Measurements from ENCODE around the gene SIPA1.

The SIPA1 gene

GRCh38 chr11:65692367-65692766, 54.5 kb downstream of the SIPA1 start:
- no peaks in the 10 kb centered on the region for H3K4me1 ChIP-seq (ENCODE audit: insufficient read depth, low read length)
- no peak overlapping the region for H3K27ac ChIP-seq (ENCODE audit: low read depth, low read length)
- H3K9ac ChIP-seq (ENCODE audit: low read length) = no peak overlapping the region
- H3K4me3 ChIP-seq (ENCODE audit: low read depth in 1 of 2, low read length in 2 of 2) = no peak overlapping the region
- no peaks in the 10 kb centered on the region for H3K36me3 ChIP-seq (ENCODE audit: insufficient read depth, low read length)
- no peaks in the 10 kb centered on the region for H3K9me3 ChIP-seq (ENCODE audit: low read length)
- no peaks in the 10 kb centered on the region for H3K27me3 ChIP-seq (ENCODE audit: control insufficient read depth in 1 of 2, insufficient read depth in 2 of 2, low read length in 2 of 2)

DNA sequence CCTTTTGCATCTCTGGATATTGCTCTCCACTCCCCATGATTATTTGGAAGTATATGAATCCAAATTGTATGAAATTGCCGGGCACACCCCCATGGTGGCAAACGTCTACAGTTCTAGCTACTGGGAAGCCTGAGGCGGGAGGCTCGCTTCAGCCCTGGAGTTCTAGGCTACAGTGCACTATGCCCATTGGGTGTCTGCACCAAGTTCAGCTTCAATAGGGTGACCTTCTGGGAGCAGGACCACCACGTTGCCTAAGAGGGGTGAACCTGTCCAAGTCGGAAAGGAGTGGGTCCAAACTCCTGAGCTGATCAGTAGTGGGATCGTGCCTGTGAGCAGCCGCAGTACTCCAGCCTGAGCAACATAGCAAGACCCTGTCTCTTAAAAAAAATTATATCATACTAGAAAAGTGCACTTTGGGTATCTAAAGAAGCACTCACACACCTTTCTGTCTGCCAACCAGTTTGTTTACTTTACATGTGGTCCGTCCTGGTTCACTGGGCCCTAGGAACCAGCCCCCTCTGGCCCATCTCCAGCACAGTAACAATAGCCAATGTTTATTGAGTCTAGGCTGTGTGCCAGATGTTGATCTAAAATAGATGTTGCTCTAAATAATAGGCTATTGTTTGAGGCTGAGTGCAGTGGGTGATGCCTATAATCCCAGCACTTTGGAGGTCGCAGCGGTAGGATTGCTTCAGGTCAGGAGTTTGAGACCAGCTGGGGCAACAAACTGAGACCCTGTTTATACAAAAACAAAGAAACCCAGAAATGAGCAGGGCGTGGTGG, 57.7 kb downstream of the SIPA1 start:
- no peaks in the 10 kb centered on the region for H3K4me1 ChIP-seq (ENCODE audit: insufficient read depth, low read length)
- H3K36me3 ChIP-seq (ENCODE audit: insufficient read depth, low read length) = no peaks in the 10 kb centered on the region
- no peaks in the 10 kb centered on the region for H3K27me3 ChIP-seq (ENCODE audit: control insufficient read depth in 1 of 2, insufficient read depth in 2 of 2, low read length in 2 of 2)
- no peak overlapping the region for H3K4me3 ChIP-seq (ENCODE audit: low read depth in 1 of 2, low read length in 2 of 2)
- no peak overlapping the region for H3K27ac ChIP-seq (ENCODE audit: low read depth, low read length)
- H3K9me3 ChIP-seq (ENCODE audit: low read length) = no peaks in the 10 kb centered on the region
- no peak overlapping the region for H3K9ac ChIP-seq (ENCODE audit: low read length)

- H3K36me3 ChIP-seq (ENCODE audit: insufficient read depth, low read length) = no peaks in the 10 kb centered on the region
- H3K9me3 ChIP-seq (ENCODE audit: low read length) = no peaks in the 10 kb centered on the region
- no peaks in the 10 kb centered on the region for H3K27me3 ChIP-seq (ENCODE audit: control insufficient read depth in 1 of 2, insufficient read depth in 2 of 2, low read length in 2 of 2)
- no peak overlapping the region for H3K4me3 ChIP-seq (ENCODE audit: low read depth in 1 of 2, low read length in 2 of 2)
- no peak overlapping the region for H3K27ac ChIP-seq (ENCODE audit: low read depth, low read length)
- H3K9ac ChIP-seq (ENCODE audit: low read length) = no peak overlapping the region
- H3K4me1 ChIP-seq (ENCODE audit: insufficient read depth, low read length) = no peaks in the 10 kb centered on the region
Measured at GRCh38 chr11:65696802-65697552, 59.1 kb downstream of the SIPA1 start.

DNA sequence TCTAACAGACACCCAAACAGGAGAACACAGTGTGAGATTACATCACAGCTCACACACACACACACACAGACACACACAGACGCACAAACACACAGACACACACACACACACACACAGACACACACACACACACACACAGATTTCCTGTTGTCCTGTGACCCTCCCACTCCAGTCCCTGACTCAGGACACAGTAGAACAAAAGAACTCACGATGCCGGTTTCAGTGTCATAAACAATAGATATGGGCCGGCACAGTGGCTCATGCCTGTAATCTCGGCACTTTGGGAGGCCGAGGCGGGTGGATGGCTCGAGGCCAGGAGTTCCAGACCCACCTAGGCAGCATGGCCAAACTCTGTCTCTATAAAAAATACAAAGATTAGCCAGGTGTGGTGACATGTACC, 60.3 kb downstream of the SIPA1 start:
- no peaks in the 10 kb centered on the region for H3K4me1 ChIP-seq (ENCODE audit: insufficient read depth, low read length)
- H3K36me3 ChIP-seq (ENCODE audit: insufficient read depth, low read length) = no peaks in the 10 kb centered on the region
- H3K27ac ChIP-seq (ENCODE audit: low read depth, low read length) = no peak overlapping the region
- H3K27me3 ChIP-seq (ENCODE audit: control insufficient read depth in 1 of 2, insufficient read depth in 2 of 2, low read length in 2 of 2) = no peaks in the 10 kb centered on the region
- no peak overlapping the region for H3K4me3 ChIP-seq (ENCODE audit: low read depth in 1 of 2, low read length in 2 of 2)
- H3K9ac ChIP-seq (ENCODE audit: low read length) = no peak overlapping the region
- no peaks in the 10 kb centered on the region for H3K9me3 ChIP-seq (ENCODE audit: low read length)

DNA sequence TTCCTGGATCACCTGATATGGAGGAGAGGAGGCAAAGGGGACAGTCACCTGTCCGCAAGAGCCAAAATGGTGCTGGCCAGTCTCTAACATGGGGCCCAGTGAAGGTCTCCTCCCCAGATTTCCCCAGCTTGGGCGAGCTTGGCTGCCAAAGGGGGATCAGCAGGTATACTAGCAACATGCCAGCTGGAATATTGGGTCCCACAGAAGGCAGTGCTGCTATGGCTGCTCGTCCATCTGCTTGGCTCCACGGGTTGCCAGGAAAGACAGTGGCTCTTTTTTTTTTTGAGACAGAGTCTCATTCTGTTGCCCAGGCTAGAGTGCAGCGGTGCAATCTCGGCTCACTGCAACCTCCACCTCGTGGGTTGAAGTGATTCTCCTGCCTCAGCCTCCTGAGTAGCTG, 61.4 kb downstream of the SIPA1 start:
- H3K27ac ChIP-seq (ENCODE audit: low read depth, low read length) = no peak overlapping the region
- no peaks in the 10 kb centered on the region for H3K36me3 ChIP-seq (ENCODE audit: insufficient read depth, low read length)
- no peaks in the 10 kb centered on the region for H3K27me3 ChIP-seq (ENCODE audit: control insufficient read depth in 1 of 2, insufficient read depth in 2 of 2, low read length in 2 of 2)

GRCh38 chr11:65700399-65700798, 62.5 kb downstream of the SIPA1 start:
- Histone ChIP-seq H3K4me1 (ENCODE audit: insufficient read depth, low read length) (no peaks in the 10 kb centered on the region), H3K4me3 (ENCODE audit: low read depth in 1 of 2, low read length in 2 of 2) (no peak overlapping the region), H3K9me3 (ENCODE audit: low read length) (no peaks in the 10 kb centered on the region), H3K36me3 (ENCODE audit: insufficient read depth, low read length) (no peaks in the 10 kb centered on the region), H3K27me3 (ENCODE audit: control insufficient read depth in 1 of 2, insufficient read depth in 2 of 2, low read length in 2 of 2) (no peaks in the 10 kb centered on the region), H3K9ac (ENCODE audit: low read length) (no peak overlapping the region), H3K27ac (ENCODE audit: low read depth, low read length) (no peak overlapping the region)

More for the DNA sequence above, 61.4 kb downstream of the SIPA1 start:
- H3K9ac ChIP-seq (ENCODE audit: low read length) = no peak overlapping the region
- no peak overlapping the region for H3K4me3 ChIP-seq (ENCODE audit: low read depth in 1 of 2, low read length in 2 of 2)
- no peaks in the 10 kb centered on the region for H3K4me1 ChIP-seq (ENCODE audit: insufficient read depth, low read length)
- no peaks in the 10 kb centered on the region for H3K9me3 ChIP-seq (ENCODE audit: low read length)

Measured in muscle layer of colon (tissue), 2 donors.